Neuronal stem cell (in vitro differentiated cells): ENCODE results near the gene CRACR2A.

Experiments used
- DNase-seq: peaks from one replicate; pipeline ENCODE4 v3.0.0-alpha.2; 2013; ENCODE audit warnings: low spot score
- H2AFZ ChIP-seq: one replicate; pipeline ENCODE4 v1.6.1; 2013; ENCODE audit warnings: mild to moderate bottlenecking, low read length, inconsistent platforms
- H2AK5ac ChIP-seq: 2 replicates; pipeline ENCODE4 v1.6.1; 2013; ENCODE audit warnings: low read depth, mild to moderate bottlenecking, inconsistent platforms, low read length, moderate library complexity, mixed read lengths
- H2BK120ac ChIP-seq: 2 replicates; pipeline ENCODE4 v1.6.1; 2013; ENCODE audit warnings: low read depth, mild to moderate bottlenecking, inconsistent platforms, low read length, moderate library complexity, mixed read lengths
- H2BK12ac ChIP-seq: one replicate; pipeline ENCODE4 v1.6.1; 2013; ENCODE audit warnings: low read length, inconsistent platforms
- H2BK15ac ChIP-seq: 2 replicates; pipeline ENCODE4 v1.6.1; 2013; ENCODE audit warnings: mild to moderate bottlenecking, low read length, inconsistent platforms, mixed read lengths
- H2BK5ac ChIP-seq: one replicate; pipeline ENCODE4 v1.6.1; 2013; ENCODE audit warnings: inconsistent platforms, mild to moderate bottlenecking, low read length, moderate library complexity
- H3K14ac ChIP-seq: one replicate; pipeline ENCODE4 v1.6.1; 2013; ENCODE audit warnings: low read length, inconsistent platforms
- H3K18ac ChIP-seq: 2 replicates; pipeline ENCODE4 v1.6.1; 2013; ENCODE audit warnings: low read length, inconsistent platforms
- H3K23ac ChIP-seq: 2 replicates; pipeline ENCODE4 v1.6.1; 2013; ENCODE audit warnings: low read depth, mild to moderate bottlenecking, mixed read lengths, low read length, inconsistent platforms; ENCODE audit not compliant: poor library complexity
- H3K27ac ChIP-seq: replicated peaks from 3 replicates; pipeline ENCODE4 v1.5.1; 2013; ENCODE audit warnings: low read length, inconsistent platforms
- H3K27me3 ChIP-seq, 3 experiments: 2 replicates each; pipeline ENCODE4 v1.6.1; 2013; ENCODE audit warnings: low read length in 3 of 3, mild to moderate bottlenecking in 2 of 3, inconsistent platforms in 1 of 3, low read depth in 1 of 3, mixed read lengths in 1 of 3, moderate library complexity in 1 of 3; ENCODE audit not compliant: control insufficient read depth in 3 of 3, insufficient read depth in 3 of 3
- H3K36me3 ChIP-seq, 2 donors: replicated peaks in 1 of 2; 2 replicates each; pipeline ENCODE4 v1.6.1; 2013; ENCODE audit warnings: low read length in 2 of 2; ENCODE audit not compliant: control insufficient read depth in 2 of 2, insufficient read depth in 2 of 2
- H3K4ac ChIP-seq: 2 replicates; pipeline ENCODE4 v1.6.1; 2013; ENCODE audit warnings: inconsistent platforms, mild to moderate bottlenecking, low read length, moderate library complexity
- H3K4me1 ChIP-seq, 2 donors: 1 replicate in 1 of 2; 2 replicates in 1 of 2; pipeline ENCODE4 v1.6.1; 2013; ENCODE audit warnings: low read length in 2 of 2, low read depth in 1 of 2; ENCODE audit not compliant: control insufficient read depth in 2 of 2, insufficient read depth in 1 of 2
- H3K4me2 ChIP-seq: one replicate; pipeline ENCODE4 v1.6.1; 2013; ENCODE audit warnings: mild to moderate bottlenecking, low read length, inconsistent platforms; ENCODE audit not compliant: insufficient read depth, poor library complexity, severe bottlenecking
- H3K4me3 ChIP-seq, 2 donors: 2 replicates each; pipeline ENCODE4 v1.5.1; 2013; ENCODE audit warnings: low read length in 2 of 2, mild to moderate bottlenecking in 2 of 2, inconsistent platforms in 1 of 2, moderate library complexity in 1 of 2
- H3K79me1 ChIP-seq: one replicate; pipeline ENCODE4 v1.6.1; 2013; ENCODE audit warnings: low read depth, mild to moderate bottlenecking, inconsistent platforms, low read length, moderate library complexity
- H3K9ac ChIP-seq: one replicate; pipeline ENCODE4 v1.6.1; 2013; ENCODE audit warnings: mild to moderate bottlenecking, low read depth, low read length, inconsistent platforms; ENCODE audit not compliant: poor library complexity
- H3K9me3 ChIP-seq, 2 donors: replicated peaks in 1 of 2; 2 replicates each; pipeline versions ENCODE3 to v1.6.1; 2013; ENCODE audit warnings: low read length in 2 of 2, mild to moderate bottlenecking in 2 of 2, inconsistent platforms in 1 of 2, low read depth in 1 of 2, mixed read lengths in 1 of 2, moderate library complexity in 1 of 2; ENCODE audit not compliant: control insufficient read depth in 2 of 2, insufficient read depth in 1 of 2
- H4K8ac ChIP-seq: one replicate; pipeline ENCODE4 v1.6.1; 2013; ENCODE audit warnings: low read depth, mild to moderate bottlenecking, inconsistent platforms, low read length, moderate library complexity
- H4K91ac ChIP-seq: one replicate; pipeline ENCODE4 v1.6.1; 2013; ENCODE audit warnings: low read length, low read depth, mild to moderate bottlenecking, inconsistent platforms; ENCODE audit not compliant: poor library complexity
- WGBS, 2 donors: extraction: QIAGEN DNeasy Blood & Tissue Kit; methylation state at CpG; one replicate each; pipeline ENCODE4 v1.1.7; 2013; ENCODE audit warnings: missing lambda C conversion rate in 2 of 2, mixed read lengths in 1 of 2; ENCODE audit not compliant: insufficient read length in 2 of 2, insufficient replicate concordance in 1 of 2; ENCODE audit errors: extremely low coverage in 2 of 2; 5-methylcytosine and 5-hydroxymethylcytosine counted together

Gene CRACR2A

GRCh38 chr12:3727877-3728632 is 24.9 kb downstream of the CRACR2A start:
- H3K9me3 ChIP-seq = peaks cover 1 to 11% of the 10 kb centered on the region in 2 donors
- H2AFZ ChIP-seq = peak overlapping the region; percentile 54
- H3K4me3 ChIP-seq = peak overlapping the region in 1 of 2 donors; percentile 11
- no peak overlapping the region for H3K18ac ChIP-seq
- no CpG with 5 or more reads among the region's 8 CpGs for WGBS, 2 donors
- H3K36me3 ChIP-seq = no peaks in the 10 kb centered on the region
- peaks cover 13 to 30% of the 10 kb centered on the region in 2 donors for H3K4me1 ChIP-seq
- no peak overlapping the region for H2BK5ac ChIP-seq
- no peak overlapping the region for H3K14ac ChIP-seq
- H4K8ac ChIP-seq = no peak overlapping the region
- H3K27ac ChIP-seq = no peak overlapping the region
- H4K91ac ChIP-seq = no peak overlapping the region
- no peak overlapping the region for H2AK5ac ChIP-seq
- H2BK12ac ChIP-seq = no peak overlapping the region
- H3K27me3 ChIP-seq = no peaks in the 10 kb centered on the region
- H3K9ac ChIP-seq = no peak overlapping the region
- no peak for DNase-seq
- H2BK15ac ChIP-seq = no peak overlapping the region
- H3K4ac ChIP-seq = no peak overlapping the region
- no peak overlapping the region for H3K4me2 ChIP-seq
- no peak overlapping the region for H2BK120ac ChIP-seq
- H3K79me1 ChIP-seq = no peaks in the 10 kb centered on the region
- H3K23ac ChIP-seq = no peak overlapping the region

GRCh38 chr12:3727354-3727753 is 25.6 kb downstream of the CRACR2A start:
- Histone ChIP-seq H3K27me3 (no peaks in the 10 kb centered on the region), H2AK5ac (no peak overlapping the region), H3K27ac (no peak overlapping the region), H2BK12ac (no peak overlapping the region), H3K9me3 (peaks cover 4 to 18% of the 10 kb centered on the region in 2 donors), H3K4me3 (no peak overlapping the region), H2BK120ac (no peak overlapping the region), H4K91ac (no peak overlapping the region), H3K18ac (no peak overlapping the region), H2AFZ (no peak overlapping the region), H3K79me1 (no peaks in the 10 kb centered on the region), H3K4me1 (peaks cover 13 to 30% of the 10 kb centered on the region in 2 donors), H3K9ac (no peak overlapping the region), H3K23ac (no peak overlapping the region), H3K4me2 (no peak overlapping the region), H2BK5ac (no peak overlapping the region), H3K36me3 (no peaks in the 10 kb centered on the region), H3K4ac (no peak overlapping the region), H2BK15ac (no peak overlapping the region), H4K8ac (no peak overlapping the region), H3K14ac (no peak overlapping the region)
- no CpG with 5 or more reads among the region's 8 CpGs for WGBS, 2 donors
- DNase-seq = no peak

- H3K18ac ChIP-seq = no peak overlapping the region
- H3K9me3 ChIP-seq = peaks cover 7 to 27% of the 10 kb centered on the region in 2 donors
- no peak overlapping the region for H3K9ac ChIP-seq
- no peak overlapping the region for H3K27ac ChIP-seq
- H2AK5ac ChIP-seq = no peak overlapping the region
- WGBS, 2 donors = no CpG with 5 or more reads among the region's 6 CpGs
- no peak overlapping the region for H3K23ac ChIP-seq
- no peaks in the 10 kb centered on the region for H3K36me3 ChIP-seq
- no peak overlapping the region for H4K91ac ChIP-seq
- H4K8ac ChIP-seq = no peak overlapping the region
- no peak for DNase-seq
- H3K79me1 ChIP-seq = no peaks in the 10 kb centered on the region
- H3K27me3 ChIP-seq = no peaks in the 10 kb centered on the region
- H3K4me2 ChIP-seq = no peak overlapping the region
- no peak overlapping the region for H2BK12ac ChIP-seq
- no peak overlapping the region for H2BK120ac ChIP-seq
- H3K14ac ChIP-seq = no peak overlapping the region
- H3K4ac ChIP-seq = no peak overlapping the region
- H3K4me1 ChIP-seq = peaks cover 13 to 29% of the 10 kb centered on the region in 2 donors
- no peak overlapping the region for H2BK5ac ChIP-seq
- H3K4me3 ChIP-seq = no peak overlapping the region
- no peak overlapping the region for H2BK15ac ChIP-seq
- no peak overlapping the region for H2AFZ ChIP-seq
Measured at GRCh38 chr12:3726456-3726855, 26.5 kb downstream of the CRACR2A start.

- Histone ChIP-seq H3K79me1 (no peaks in the 10 kb centered on the region), H3K4me1 (peaks cover 9 to 23% of the 10 kb centered on the region in 2 donors), H3K4me3 (no peak overlapping the region), H3K4ac (no peak overlapping the region), H4K91ac (no peak overlapping the region), H3K14ac (no peak overlapping the region), H2AFZ (no peak overlapping the region), H3K27me3 (no peaks in the 10 kb centered on the region), H3K9ac (no peak overlapping the region), H4K8ac (no peak overlapping the region), H2BK15ac (no peak overlapping the region), H3K27ac (no peak overlapping the region), H2BK5ac (no peak overlapping the region), H2BK12ac (no peak overlapping the region), H3K23ac (no peak overlapping the region), H3K9me3 (peaks cover 7 to 28% of the 10 kb centered on the region in 2 donors), H2AK5ac (no peak overlapping the region), H3K4me2 (no peak overlapping the region), H2BK120ac (no peak overlapping the region), H3K18ac (no peak overlapping the region), H3K36me3 (no peaks in the 10 kb centered on the region)
- no CpG with 5 or more reads among the region's 6 CpGs for WGBS, 2 donors
- no peak for DNase-seq
Measured at GRCh38 chr12:3725388-3726115, 27.4 kb downstream of the CRACR2A start.
